Cortex of kidney (tissue), 1 donor: ENCODE results near the gene SMIM14.
"Not testable (repeated sequence)": the region's sequence is repeated elsewhere in the genome, so short reads cannot be mapped to it uniquely, and the experiment has no call there.

Experiments used
- DNase-seq: peaks from one replicate; lab custom pipeline; 2025; lab: John Stamatoyannopoulos, UW

SMIM14 gene

DNA sequence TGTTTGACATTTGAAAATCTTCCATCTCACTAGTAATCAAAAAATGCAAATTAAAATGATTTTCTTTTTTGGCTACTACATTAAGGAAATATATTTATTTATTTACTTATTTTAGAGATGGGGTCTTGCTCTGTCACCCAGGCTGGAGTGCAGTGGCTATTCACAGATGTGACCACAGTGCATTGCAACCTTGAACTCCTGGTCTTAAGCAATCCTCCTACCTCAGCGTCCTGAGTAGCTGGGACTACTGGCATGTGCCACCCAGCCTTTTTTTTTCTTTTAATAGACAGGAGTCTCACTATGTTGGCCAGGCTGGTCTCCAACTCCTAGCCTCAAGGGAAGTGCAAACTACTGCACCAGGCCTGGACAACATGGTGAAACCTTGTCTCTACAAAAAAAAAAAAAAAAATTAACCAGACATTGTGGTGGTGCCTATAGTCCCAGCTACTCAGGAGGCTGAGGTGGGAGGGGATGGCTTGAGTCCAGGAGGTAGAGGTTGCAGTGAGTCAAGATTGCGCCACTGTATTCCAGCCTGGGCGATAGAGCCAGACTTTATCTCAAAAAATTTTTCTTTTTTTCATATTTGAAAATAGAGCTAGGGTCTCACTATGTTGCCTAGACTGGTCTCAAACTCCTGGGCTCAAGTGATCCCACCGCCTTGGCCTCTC, 4.4 kb upstream of the SMIM14 start:
- no peak for DNase-seq

DNA sequence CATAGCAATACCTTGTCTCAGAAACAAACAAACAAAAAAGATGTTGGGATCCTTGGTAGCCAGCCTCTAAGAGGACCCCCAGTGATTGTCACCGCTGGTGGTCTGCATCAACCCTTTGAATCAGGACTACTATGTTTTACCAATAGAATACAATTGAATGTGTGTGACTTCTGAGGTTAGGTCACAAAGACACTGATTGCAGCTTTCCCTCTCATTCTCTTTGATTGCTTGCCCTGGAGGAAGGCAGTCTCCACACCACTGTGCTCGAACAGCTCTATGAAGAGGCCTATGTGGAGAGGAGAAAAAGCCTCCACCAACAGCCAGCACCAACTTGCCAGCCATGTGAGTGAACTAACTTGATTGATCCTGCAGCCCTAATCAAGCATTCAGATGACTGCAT, 2.8 kb upstream of the SMIM14 start:
- no peak for DNase-seq

DNA sequence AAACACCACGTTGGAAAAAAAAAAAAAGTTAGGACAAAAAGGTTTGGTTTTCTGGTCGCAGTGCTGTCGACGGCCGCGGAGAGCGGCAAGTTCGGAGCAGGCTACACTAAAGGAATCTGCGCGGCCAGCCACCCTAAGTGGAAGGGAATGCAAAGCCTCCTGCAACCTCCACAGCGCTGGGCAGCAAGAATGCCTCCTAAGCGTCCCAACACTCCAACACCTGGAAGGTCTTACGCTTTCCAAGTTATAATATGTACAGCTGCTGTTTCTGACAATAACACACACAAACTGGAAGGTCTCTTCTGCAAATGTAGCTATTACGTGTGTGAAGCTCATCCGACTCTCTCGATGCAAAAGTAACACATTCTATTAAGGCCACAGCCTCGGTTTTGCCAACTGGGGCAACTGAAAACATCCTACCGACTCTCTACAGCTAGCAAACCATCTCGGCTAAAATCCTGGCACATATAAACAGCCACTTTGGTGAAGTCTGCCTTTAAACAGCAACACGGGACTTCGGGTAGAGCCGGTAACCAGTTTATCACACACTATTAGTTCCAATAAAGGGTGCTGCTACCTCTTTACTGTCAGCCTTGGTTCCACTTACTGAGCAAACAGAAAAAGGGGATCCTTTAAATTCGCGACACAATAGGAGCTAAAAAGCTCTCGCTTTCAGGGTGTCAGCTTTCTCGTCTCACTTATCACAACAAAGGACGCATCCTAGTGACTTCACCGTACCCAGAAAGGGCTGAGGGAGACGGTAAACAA, 895 bp downstream of the SMIM14 start:
- no peak for DNase-seq

DNA sequence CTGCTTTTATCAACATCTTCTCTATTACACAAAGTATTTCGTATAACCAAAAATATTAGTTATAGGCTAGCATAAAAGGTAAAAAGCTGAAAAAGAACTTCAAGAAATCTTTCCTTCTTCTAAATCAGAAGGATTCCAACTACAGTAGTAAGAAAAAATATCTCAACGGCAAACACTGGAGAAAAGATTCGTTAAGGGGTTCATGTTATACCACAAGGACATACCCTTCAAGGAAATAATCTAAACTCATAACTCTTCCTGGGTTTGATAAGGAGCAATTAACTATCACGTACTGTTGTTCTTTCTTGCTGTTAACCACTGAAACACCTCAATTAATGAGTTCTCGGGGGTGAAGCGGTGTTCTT, 1.5 kb downstream of the SMIM14 start:
- no peak for DNase-seq

DNA sequence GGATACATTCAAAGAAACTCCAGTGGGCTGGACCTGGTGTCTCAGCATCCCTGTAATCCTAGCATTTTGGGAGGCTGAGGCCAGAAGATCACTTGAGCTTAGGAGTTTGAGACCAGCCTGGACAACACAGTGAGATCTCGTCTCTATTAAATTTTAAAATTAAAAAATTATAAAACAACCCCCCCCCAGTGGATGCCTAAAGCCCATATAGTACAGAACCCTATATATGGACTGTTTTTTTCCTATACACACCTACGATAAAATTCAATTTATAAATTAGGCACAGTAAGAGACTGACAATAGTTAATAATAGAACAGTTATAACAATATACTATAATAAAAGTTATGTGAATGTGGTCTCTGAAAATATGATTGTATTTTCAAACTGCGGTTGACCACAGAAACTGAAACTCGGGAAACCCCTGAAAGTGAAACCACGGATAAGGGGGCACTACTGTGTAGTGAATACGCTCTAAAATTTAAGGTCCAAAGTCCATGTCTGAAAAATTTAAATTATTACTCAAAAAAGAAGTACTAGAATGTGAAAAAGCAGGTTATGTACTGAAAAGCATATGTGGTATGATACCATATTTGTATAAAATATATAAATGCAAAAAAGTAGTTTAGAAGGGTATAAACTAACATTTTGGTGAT, 2.0 kb downstream of the SMIM14 start:
- DNase-seq: no peak

DNA sequence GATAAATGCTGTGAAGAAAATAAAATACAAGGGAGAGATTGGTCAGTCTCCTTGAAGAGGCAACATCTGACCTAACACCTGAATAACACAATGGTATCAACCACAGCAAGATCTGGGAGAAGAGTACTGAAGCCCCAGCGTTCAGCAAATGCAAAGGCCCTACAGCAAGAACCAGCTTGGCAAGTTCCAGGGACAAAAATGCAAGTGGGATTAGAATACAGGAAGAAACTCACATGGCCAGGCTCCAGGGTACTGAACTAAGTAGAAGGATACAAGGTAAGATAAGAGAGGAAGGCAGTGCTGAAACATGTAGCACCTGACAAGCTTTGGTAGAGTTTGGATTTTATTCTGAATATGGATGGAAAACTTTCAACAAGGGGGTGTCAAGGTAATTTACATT, 3.6 kb downstream of the SMIM14 start:
- no peak for DNase-seq

DNA sequence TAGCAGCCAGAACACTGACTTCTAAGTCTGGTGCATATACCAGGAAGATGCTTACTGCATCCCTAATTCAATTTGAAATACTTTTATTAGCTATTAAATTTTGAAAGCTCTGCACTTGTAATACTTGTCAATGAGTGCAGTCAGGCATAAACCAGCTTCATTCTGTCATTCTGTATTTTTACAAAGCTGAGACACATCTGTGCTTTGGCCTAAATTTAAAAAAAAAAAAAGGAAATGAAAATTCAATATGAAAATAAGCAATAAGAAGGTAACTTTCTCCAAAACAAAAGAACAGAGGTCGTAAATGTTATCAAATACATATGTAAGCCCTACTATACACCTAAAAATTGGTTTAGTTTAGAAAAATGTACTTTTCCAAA, 7.0 kb downstream of the SMIM14 start:
- no peak for DNase-seq

DNA sequence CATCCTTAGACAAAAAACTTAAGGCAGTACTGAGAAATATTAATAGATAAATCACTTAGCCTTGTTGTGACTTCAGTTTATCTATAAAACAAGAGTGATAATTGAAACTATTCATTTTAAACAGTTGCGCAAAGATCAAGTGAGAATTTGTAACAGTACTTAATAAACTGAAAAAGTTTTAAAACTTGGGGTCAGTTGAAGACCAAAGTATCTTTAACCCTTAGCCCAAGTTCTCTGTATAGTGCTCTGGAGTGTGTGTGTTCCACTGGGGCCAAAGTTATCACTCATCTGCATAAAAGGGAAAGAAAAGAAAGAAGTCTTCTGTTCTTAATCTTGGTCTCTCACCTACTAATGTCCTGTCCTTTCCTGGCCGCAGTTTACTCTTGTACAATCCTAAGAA, 11.3 kb downstream of the SMIM14 start:
- no peak for DNase-seq

DNA sequence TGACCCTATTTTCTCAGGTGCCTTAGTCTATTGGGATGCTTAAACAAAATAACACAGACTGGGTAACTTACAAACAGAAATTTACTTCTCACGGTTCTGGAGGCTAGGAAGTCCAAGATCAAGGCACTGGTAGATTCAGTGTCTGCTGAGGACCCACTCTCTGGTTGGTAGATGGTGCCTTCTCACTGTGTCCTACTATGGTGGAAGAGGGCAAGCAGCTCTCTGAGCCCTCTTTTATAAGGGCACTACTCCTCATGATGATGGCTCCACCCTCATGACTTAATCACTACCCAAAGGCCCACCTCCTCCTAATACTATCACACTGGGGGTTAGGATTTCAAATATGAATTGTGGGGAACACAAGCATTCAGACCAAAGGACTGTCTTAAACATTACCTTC, 11.8 kb downstream of the SMIM14 start:
- DNase-seq: no peak

DNA sequence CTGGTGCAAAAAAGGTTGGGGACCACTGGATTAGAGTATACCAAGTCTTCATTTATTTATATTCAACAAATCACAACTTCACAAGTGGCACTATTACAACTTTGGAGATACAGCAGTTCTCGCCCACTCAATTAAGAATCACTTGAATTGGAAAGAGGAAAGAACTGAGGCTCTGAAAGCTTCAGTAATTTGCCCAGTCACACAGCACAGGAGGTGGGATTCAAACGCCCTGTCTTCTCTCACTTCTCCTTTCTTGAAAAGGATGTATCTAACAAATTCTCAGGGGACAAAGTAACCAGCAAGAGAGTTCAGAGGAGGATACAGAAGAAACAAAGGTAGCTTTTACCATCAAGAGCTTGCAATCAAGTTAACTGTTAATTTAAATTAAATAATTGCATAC, 12.4 kb downstream of the SMIM14 start:
- DNase-seq: no peak

DNA sequence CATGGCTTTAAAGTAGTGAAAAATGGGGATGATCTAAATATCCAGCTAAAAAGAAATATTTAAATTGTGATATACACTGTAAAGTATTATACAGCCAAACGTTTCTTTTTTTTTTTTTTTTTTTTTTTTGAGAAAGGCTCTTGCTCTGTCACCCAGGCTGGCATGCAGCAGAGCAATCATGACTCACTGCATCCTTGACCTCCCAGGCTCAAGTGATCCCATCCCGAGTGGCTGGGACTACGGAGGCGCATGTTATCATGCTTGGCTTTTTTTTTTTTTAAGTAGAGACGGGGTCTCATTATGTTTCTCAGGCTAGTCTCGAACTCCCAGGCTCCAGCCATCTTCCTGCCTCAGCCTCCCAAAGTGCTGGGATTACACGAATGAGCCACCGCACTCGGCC, 17.1 kb downstream of the SMIM14 start:
- DNase-seq: no peak

DNA sequence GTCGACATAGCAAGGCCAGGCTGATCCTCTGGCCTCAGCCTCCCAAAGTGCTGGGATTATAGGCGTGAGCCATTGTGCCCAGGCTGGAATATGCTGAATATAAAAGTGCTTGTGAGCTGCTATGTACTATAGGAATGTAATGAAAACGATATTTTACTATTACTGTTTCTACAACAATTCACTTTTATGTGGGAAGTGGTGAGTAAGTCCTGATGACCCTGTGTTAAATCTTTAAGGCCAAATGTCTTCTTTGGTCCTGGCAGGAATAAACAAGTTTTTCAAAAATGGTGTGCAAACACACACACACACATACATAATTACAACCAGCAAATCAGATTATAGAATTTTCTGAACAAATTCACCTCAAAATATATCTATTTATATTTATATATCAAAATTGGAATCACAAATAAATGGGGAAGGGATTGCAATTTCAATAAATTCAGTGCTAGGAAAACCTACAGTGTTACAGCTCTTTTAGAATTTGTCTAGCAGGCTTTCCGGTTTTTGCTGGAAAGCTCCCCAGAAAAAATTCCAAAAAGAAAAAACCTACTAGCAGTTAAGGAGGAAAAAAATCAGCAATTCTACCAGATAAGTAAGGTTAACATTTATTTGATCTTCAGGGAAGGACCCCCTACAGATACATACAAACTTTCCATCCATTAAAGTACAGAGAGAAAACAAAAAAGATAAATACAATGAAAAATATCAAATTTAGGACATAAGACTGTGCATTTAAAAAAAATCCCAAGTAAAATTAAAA, 17.9 kb downstream of the SMIM14 start:
- DNase-seq: no peak

DNA sequence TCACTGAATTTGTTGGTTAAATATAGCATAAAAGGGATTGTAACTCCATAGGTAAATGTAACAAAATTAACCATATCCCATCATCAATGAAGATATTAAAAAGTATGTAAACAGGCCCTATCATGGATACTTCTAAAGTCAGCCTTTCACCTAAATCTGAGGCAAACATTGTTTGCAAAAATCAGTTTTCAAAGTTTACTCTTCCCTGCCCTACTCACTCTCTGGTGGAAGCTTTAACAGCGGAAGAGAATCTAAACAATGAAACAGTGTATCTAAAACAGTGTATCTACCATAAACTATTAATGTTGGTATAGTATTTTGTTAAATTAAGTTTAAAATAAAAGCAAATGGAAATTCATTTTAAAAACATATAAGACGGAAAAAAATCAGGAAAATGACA, 21.1 kb downstream of the SMIM14 start:
- DNase-seq: no peak

DNA sequence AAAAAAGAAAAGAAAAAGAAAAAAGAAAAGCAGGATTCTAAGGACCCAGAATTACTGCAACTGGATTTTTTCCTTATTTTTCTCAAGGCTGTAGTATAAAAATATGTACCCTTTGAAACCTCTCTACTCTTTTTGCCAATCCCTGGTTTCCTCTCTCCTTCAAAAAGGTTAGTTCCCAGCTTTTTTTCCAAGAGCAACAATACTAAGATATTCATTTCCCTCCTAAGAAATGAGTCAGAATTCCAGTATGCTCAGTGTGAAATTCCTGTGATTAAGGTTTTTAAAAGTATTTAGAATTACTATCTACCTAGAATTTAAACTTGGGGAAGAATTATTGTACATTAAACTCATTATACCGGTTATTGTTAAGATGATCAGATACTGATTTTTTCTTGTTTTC, 22.0 kb downstream of the SMIM14 start:
- no peak for DNase-seq

DNA sequence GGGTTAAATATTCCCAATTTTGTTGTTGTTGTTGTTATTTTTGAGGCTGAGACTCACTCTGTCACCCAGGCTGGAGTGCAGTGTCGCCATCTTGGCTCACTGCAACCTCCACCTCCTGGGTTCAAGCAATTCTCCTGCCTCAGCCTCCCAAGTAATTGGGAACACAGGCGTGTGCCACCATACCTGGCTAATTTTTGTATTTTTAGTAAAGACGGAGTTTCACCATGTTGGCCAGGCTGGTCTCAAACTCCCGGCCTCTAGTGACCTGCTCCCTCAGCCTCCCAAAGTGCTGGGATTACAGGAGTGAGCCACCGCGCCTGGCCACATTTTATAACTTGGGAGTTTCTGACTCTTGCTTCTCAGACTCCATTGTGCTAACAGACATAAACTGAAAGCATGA, 22.6 kb downstream of the SMIM14 start:
- not testable (repeated sequence) for DNase-seq

DNA sequence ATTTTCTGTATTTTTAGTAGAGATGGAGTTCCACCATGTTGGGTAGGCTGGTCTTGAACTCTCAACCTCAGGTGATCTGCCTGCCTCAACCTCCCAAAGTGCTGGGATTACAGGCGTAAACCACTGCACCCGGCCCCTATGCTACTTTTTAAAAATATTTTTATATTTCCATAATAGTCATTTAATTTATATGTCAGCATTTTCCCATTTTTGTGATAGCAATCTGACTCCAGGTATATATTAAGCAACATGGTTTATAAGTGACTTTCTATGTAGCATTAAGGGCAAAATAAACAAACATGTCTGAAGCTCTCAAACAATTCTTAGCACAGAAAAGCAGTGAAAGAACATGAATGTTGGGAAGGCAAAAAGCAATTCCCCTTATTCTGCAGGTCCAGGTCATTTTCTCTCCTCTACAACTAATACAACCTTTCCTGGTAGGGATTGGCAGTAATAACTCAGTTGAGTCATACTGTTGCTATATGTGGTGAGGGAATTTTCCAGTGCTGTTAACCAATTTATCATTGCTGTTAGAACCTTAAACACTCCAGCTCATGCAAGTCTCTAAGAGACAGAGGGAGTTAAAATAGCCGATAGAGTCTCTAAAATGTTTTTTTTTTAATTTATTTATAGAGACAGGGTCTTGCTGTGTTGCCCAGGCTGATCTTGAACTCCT, 24.0 kb downstream of the SMIM14 start:
- no peak for DNase-seq

DNA sequence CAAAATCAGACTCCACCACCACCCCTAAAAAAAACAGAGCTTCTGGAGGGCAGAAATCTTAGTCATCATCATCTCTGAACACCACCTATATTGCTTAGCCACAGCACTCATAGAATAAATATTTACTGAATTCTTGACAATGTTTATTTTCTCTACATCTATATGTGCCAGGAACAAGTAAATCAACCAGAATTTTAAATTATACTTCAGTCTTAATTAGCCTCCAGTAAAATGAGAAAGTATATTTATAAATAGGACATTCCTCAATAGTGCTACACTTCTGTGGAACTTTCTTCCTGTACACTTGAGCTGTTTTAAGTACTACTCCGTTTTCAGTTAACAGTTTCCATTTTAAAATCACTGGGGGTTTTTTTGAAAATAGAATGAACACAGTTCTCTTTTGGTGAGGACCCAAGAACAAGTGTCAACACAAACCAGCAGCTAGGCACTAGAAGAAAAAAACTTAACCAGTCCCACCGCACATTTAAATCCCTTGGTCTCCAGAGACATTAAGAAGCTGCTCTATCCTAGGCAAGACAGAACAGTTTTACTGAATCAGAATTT, 25.5 kb downstream of the SMIM14 start:
- DNase-seq: no peak

DNA sequence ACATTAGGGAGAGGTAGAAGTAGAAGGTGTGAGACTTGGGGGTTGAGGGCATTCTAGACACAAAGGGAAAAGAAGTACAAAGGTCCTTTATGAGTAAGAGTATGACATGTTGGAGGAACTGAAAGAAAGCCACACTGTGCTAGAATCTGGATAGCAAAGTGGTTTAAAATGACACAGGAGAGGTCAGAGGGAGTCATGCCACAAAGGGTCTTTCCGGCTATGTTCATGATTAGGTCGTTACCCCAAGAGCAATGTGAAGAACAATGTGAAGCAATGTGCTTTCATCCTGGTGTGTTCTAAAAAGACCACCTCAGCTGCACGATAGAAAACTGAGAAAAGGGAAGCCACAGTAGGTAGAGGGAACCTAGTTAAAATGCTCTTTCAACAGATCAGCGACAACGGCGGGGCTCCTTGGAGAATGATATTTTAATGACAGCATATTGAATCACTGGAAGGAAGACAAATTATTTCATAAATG, 29.2 kb downstream of the SMIM14 start:
- DNase-seq: no peak

DNA sequence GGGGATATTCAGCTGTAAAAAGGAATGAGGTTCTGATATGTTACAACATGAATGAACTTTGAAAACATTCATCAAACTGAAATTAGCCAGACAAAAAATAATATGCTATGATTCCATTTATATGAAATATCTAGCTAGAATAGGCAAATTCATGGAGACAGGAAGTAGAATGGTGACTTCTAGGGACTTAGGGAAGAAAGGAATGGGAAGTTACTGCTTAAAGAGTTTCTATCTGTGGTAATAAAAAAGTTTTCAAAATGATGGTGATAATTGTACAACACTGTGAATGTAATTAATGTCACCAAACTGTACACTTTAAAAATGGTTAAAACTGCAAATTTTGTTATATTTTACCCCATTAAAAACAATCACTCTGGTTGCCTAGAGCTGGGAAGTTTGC, 30.2 kb downstream of the SMIM14 start:
- no peak for DNase-seq

DNA sequence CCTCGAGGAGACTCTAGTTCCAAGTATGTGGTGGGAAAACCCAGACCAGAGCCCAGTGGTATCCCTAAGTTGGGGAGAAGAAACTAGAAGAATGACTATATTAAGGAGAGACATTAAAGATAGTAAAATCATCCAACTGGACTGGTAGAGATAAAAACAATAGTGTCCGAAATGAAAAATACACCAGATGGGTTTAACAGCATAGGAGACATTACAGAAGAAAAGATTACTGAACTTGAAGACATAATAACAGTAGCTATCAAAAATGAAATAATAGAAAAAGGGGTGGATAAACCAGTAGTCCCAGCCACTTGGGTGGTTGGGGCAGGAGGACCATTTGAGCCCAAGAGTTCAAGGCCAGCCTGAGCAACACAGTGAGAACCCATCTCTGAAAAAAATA, 31.9 kb downstream of the SMIM14 start:
- no peak for DNase-seq

DNA sequence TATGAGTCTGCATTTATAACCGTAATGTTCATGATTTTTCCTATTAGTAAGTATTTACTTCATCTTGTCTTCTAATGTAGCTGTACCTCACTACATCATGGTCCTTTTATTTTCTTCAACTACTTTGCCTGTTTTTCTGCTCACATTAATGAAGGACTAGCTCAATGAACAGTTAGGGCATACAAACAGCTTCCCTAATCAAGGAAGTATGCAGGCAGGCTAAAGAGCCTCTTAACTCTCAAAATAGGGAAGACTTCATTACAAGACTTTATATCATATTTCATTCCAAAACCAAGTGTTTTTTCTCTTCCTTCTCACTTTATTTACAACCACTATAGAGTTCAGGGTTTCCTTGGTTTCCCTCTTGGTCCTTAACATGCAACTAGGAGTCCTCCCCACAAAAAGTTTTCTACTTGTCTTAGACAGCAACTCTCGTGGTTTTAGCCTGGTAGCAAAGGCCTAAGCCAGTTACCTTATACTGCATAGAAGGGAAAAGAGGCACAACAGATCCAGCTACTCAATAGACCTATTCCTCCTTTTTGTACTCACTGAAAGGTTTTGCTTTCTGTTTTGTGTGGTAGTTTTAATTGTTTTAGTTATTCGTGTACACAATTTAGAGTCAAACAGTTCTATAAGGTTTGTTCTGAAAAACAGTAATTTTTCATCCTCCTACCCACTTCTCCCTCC, 40.8 kb downstream of the SMIM14 start:
- DNase-seq: no peak
